Measurements from ENCODE around the gene OR5AU1. TPM values are rescaled to one million over a fixed set of nuclear protein-coding genes. Genes with fewer than 3 reads are reported as not detected.
A peak's percentile ranks its signal among the peaks of the same experiment; 100 is the strongest.

Gene OR5AU1
- total and polyA plus RNA-seq, 2 of the 13 experiments (the other 11 are each of a cell fraction or from before 2014, with no cell fraction given), result not detected

GRCh38 chr14:21109377-21110138, 46.3 kb downstream of the OR5AU1 start:
- no TSS peak for BruUV-seq (replicated peaks)
- 37% methylated on average over 6 of the region's 6 CpGs for whole genome bisulfite sequencing (ENCODE audit: low lambda C conversion rate)
- Histone ChIP-seq H3K9ac (ENCODE audit: insufficient read depth, low read depth, low read length) (peak overlapping the region; percentile 30), H3K4me2 (ENCODE audit: low read depth, low read length) (peak overlapping the region; percentile 46), H3K4me3 (replicated peaks in 1 of 3; ENCODE audit: insufficient read depth in 1 of 3, low read depth in 2 of 3, low read length in 3 of 3) (no peak overlapping the region), H2AFZ (ENCODE audit: low read length) (no peak overlapping the region), H4K20me1 (ENCODE audit: insufficient read depth, low read length) (no peaks in the 10 kb centered on the region), H3K4me1 (ENCODE audit: insufficient read depth, low read length) (peaks cover 56% of the 10 kb centered on the region), H3K27ac (ENCODE audit: extremely low read length, insufficient read depth, low read length) (peak overlapping the region; percentile 67), H3K36me3 (replicated peaks in 1 of 2; ENCODE audit: control insufficient read depth in 1 of 2, insufficient read depth in 2 of 2, low read length in 2 of 2) (no peaks in the 10 kb centered on the region), H3K27me3 (ENCODE audit: control insufficient read depth in 1 of 2, insufficient read depth in 2 of 2, low read length in 2 of 2) (no peaks in the 10 kb centered on the region), H3K79me2 (ENCODE audit: insufficient read depth, low read length) (no peaks in the 10 kb centered on the region), H3K9me3 (ENCODE audit: low read length) (no peaks in the 10 kb centered on the region)
- ChIA-PET CTCF (ENCODE audit: low intra/inter-chr PET ratio, low total read pairs) (interaction anchor here (8.0 kb wide), 1 partner anchor 16 kb away, joined by 320 read pairs; the partner anchor contains the start of gene ZNF219), POLR2A (interaction anchor here (1.5 kb wide), 1 partner anchor 12 kb away, joined by 4 read pairs; no protein-coding TSS in a partner anchor)
- intact Hi-C loops (cut with micrococcal nuclease; ENCODE audit: unreplicated experiment), result no loop called here
- peak; percentile 73 for ATAC-seq
- FAIRE-seq, result no peak
- peak; percentile 79 for DNase-seq (ENCODE audit: low spot score)
- in situ Hi-C loops (cut with HindIII; ENCODE audit: extremely low pct_ligation_motif_present, low pct_unique_long_range_greater_than_20kb), result no loop called here
- TF ChIP-seq CBX2 (IDR thresholded peaks at IDR 0.05; ENCODE audit: low read depth, low read length) (peak; percentile 74; the same call in 1 of the 2 replicates), CBX2 (CRISPR knock-in tag; IDR thresholded peaks at IDR 0.05; ENCODE audit: low read depth) (no peak), NFYC (CRISPR knock-in tag; IDR thresholded peaks at IDR 0.05) (peak; percentile 28; the same call in 1 of the 2 replicates), MIXL1 (CRISPR knock-in tag; IDR thresholded peaks at IDR 0.05) (0 out of 2 replicates have a peak, but pooled peaks have one; percentile 40), SAP130 (CRISPR knock-in tag; IDR thresholded peaks at IDR 0.05; ENCODE audit: low read depth) (peak; percentile 30; the same call in 1 of the 2 replicates), HNF4A (CRISPR knock-in tag; IDR thresholded peaks at IDR 0.05) (peak; percentile 55; the same call in 1 of the 2 replicates), POLR2A (IDR thresholded peaks at IDR 0.05; ENCODE audit: insufficient read depth in 1 of 2, low read depth in 2 of 2, low read length in 2 of 2) (peak in 1 of 2 experiments; percentile 49; a peak in 1 of 4 replicates), ZNF660 (CRISPR knock-in tag; IDR thresholded peaks at IDR 0.05; ENCODE audit: borderline replicate concordance, low read depth) (no peak), KDM6A (CRISPR knock-in tag; IDR thresholded peaks at IDR 0.05; ENCODE audit: low read depth) (no peak), PITX1 (CRISPR knock-in tag; IDR thresholded peaks at IDR 0.05) (no peak), NBN (conservative IDR thresholded peaks at IDR 0.05) (no peak), NFYB (CRISPR knock-in tag; IDR thresholded peaks at IDR 0.05) (peak; percentile 56), ZNF556 (CRISPR knock-in tag; IDR thresholded peaks at IDR 0.05; ENCODE audit: borderline replicate concordance) (0 out of 2 replicates have a peak, but pooled peaks have one; percentile 43), KLF12 (CRISPR knock-in tag; IDR thresholded peaks at IDR 0.05; ENCODE audit: borderline replicate concordance) (0 out of 2 replicates have a peak, but pooled peaks have one; percentile 31), ARNT2 (CRISPR knock-in tag; IDR thresholded peaks at IDR 0.05; ENCODE audit: low read depth) (0 out of 2 replicates have a peak, but pooled peaks have one; percentile 30), ASH2L (IDR thresholded peaks at IDR 0.05; ENCODE audit: insufficient read length, low read depth, low read length) (peak; percentile 75), HNF4G (IDR thresholded peaks at IDR 0.05; ENCODE audit: borderline replicate concordance, low read depth, low read length) (no peak; the same call in 1 of the 2 replicates), HNF4G (CRISPR knock-in tag; IDR thresholded peaks at IDR 0.05; ENCODE audit: borderline replicate concordance, low read depth) (0 out of 2 replicates have a peak, but pooled peaks have one; percentile 26)
- TF ChIP-seq, protein P1, sequence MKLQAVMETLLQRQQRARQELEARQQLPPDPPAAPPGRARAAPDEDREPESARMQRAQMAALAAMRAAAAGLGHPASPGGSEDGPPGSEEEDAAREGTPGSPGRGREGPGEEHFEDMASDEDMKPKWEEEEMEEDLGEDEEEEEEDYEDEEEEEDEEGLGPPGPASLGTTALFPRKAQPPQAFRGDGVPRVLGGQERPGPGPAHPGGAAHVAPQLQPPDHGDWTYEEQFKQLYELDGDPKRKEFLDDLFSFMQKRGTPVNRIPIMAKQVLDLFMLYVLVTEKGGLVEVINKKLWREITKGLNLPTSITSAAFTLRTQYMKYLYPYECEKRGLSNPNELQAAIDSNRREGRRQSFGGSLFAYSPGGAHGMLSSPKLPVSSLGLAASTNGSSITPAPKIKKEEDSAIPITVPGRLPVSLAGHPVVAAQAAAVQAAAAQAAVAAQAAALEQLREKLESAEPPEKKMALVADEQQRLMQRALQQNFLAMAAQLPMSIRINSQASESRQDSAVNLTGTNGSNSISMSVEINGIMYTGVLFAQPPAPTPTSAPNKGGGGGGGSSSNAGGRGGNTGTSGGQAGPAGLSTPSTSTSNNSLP (IDR thresholded peaks at IDR 0.05; ENCODE audit: low read depth, low read length), result peak; percentile 18; the same call in 1 of the 2 replicates
- TF ChIP-seq, protein P2, sequence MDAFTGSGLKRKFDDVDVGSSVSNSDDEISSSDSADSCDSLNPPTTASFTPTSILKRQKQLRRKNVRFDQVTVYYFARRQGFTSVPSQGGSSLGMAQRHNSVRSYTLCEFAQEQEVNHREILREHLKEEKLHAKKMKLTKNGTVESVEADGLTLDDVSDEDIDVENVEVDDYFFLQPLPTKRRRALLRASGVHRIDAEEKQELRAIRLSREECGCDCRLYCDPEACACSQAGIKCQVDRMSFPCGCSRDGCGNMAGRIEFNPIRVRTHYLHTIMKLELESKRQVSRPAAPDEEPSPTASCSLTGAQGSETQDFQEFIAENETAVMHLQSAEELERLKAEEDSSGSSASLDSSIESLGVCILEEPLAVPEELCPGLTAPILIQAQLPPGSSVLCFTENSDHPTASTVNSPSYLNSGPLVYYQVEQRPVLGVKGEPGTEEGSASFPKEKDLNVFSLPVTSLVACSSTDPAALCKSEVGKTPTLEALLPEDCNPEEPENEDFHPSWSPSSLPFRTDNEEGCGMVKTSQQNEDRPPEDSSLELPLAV (CRISPR knock-in tag; conservative IDR thresholded peaks at IDR 0.05; ENCODE audit: low read depth), result no peak
- TF ChIP-seq, protein P3, sequence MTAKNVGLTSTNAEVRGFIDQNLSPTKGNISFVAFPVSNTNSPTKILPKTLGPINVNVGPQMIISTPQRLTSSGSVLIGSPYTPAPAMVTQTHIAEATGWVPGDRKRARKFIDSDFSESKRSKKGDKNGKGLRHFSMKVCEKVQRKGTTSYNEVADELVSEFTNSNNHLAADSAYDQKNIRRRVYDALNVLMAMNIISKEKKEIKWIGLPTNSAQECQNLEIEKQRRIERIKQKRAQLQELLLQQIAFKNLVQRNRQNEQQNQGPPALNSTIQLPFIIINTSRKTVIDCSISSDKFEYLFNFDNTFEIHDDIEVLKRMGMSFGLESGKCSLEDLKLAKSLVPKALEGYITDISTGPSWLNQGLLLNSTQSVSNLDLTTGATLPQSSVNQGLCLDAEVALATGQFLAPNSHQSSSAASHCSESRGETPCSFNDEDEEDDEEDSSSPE (CRISPR knock-in tag; IDR thresholded peaks at IDR 0.05), result 0 out of 2 replicates have a peak, but pooled peaks have one; percentile 23
